Stimulated activated naive CD4-positive, alpha-beta T cell treated with Interleukin-2 at 50 U/mL for 16 hours (primary cell): ENCODE data around the gene LHX5.

ENCODE experiments used
- DNase-seq: peaks from one replicate; lab custom pipeline; 2025; lab: John Stamatoyannopoulos, UW

LHX5 gene

GRCh38 chr12:113477842-113478215, 6.2 kb upstream of the LHX5 start:
- no peak for DNase-seq

GRCh38 chr12:113477171-113477841, 5.6 kb upstream of the LHX5 start:
- DNase-seq, result no peak

- no peak for DNase-seq
Measured at GRCh38 chr12:113476176-113476986, 4.7 kb upstream of the LHX5 start.

- DNase-seq, result no peak
Measured at GRCh38 chr12:113475451-113476175, 3.9 kb upstream of the LHX5 start.

GRCh38 chr12:113474635-113475436, 3.2 kb upstream of the LHX5 start:
- no peak for DNase-seq

- no peak for DNase-seq
Measured at GRCh38 chr12:113473942-113474341, 2.3 kb upstream of the LHX5 start.

- DNase-seq, result no peak
Measured at GRCh38 chr12:113473400-113473799, 1.7 kb upstream of the LHX5 start.

GRCh38 chr12:113472191-113473121, 785 bp upstream of the LHX5 start:
- DNase-seq, result no peak

GRCh38 chr12:113470871-113471618, 626 bp downstream of the LHX5 start:
- no peak for DNase-seq

GRCh38 chr12:113469949-113470743, 1.5 kb downstream of the LHX5 start:
- DNase-seq, result no peak

- DNase-seq, result no peak
Measured at GRCh38 chr12:113469224-113469948, 2.3 kb downstream of the LHX5 start.

GRCh38 chr12:113468365-113469223, 3.1 kb downstream of the LHX5 start:
- no peak for DNase-seq

GRCh38 chr12:113467502-113468364, 3.9 kb downstream of the LHX5 start:
- DNase-seq, result no peak

GRCh38 chr12:113467142-113467501, 4.5 kb downstream of the LHX5 start:
- no peak for DNase-seq

GRCh38 chr12:113466454-113467141, 5.1 kb downstream of the LHX5 start:
- no peak for DNase-seq

GRCh38 chr12:113465808-113466453, 5.7 kb downstream of the LHX5 start:
- no peak for DNase-seq
